LHCN-M2 (cell line): Measurements from ENCODE around the gene PRPF40B. TPM values are rescaled to one million over a fixed set of nuclear protein-coding genes. Genes with fewer than 3 reads are reported as not detected.
A peak's percentile ranks its signal among the peaks of the same experiment; 100 is the strongest.

Source experiments
- DNase-seq: peaks from one replicate; pipeline ENCODE4 v3.0.0-alpha.2; 2012; ENCODE audit warnings: low read depth
- total RNA-seq: library from RNA; depleted of rRNA; stranded (reverse); fragments of >200 nt; gene quantifications from 2 replicates; pipeline ENCODE4 v1.2.3, GENCODE V29; 2014; rRNA removed

PRPF40B gene
- total RNA-seq, 1 experiment from 2014 or later, result 11.3 TPM

DNA sequence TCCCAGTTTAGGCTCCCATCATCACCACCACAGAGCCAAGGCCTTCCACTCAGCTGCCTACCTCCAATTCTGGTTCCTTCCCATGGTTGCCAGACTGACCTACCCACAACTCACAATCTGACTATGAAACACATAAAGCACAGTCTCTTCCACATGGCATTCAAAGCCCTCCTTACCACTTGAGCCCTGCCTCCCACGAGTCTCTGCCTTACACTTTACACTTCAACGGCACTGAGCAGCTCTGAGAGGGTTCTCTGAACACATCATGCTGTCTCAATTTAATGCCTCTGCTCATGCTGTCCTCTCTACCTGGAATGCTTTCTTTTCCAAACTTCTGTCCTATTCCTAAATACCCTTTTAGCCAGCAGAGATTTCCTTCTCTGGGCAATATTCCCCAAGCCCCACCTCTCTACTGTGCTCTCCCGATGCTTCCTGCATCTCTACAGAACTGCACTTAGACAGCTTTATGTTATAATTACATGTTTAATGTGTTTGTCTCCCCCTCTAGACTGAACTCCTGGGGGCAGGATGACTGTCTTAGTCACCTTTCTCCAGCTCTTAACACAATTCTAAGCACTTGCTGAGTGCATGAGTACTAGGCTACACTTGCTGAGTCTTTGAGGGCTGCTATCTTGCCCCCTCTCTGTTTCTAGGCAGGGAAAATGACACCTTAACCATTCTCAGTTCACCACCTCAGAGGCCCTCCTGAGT is 60.4 kb downstream of the PRPF40B start:
- DNase-seq, result no peak

DNA sequence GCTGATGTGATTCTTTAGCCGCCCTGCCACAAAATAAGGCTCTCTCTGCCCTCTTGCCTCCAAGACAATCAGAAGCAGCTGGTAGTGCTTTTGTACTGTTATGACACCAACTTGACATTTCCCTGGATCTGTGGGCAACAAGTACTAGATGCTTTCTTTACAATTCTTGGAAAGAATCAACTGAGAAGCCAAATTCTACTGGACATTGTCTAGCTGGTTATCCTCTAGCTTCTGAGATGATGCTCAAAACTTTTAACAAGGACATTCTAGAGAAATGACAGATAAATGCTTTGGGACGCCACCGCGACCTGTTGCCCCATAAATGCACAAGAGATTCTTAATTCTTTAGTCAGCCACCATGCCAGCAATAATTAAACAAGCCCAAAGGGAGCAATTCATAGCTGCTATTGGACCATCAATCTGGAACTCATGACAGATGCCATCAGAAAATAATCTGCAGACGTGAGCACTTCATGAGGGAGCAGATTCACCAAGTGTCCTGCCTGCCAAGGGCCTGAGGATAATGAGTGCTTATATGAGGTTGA is 61.0 kb downstream of the PRPF40B start:
- DNase-seq, result no peak

DNA sequence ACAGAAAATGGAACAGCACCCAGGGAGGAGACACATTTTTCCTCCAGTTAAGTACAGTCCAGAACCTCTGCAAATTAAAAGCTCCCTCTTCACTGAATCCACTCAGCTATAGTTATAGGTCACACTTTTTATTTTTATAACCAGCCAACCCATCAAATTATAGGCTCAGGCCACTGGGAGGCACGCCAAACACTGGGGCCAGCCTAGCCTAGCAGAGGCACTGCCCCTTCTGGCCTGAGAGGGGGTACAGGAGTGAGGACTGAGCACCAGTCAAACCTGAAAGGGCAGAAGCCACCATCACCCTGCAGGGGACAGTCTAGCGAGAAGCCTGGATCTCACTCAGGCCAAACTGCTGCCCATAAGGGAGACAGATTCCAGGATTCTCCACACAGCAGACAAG is 64.6 kb downstream of the PRPF40B start:
- DNase-seq, result no peak

- DNase-seq, result no peak
Observed at GRCh38 chr12:49689237-49689636, 65.9 kb downstream of the PRPF40B start.

- no peak for DNase-seq
Observed at GRCh38 chr12:49689785-49690184, 66.4 kb downstream of the PRPF40B start.

GRCh38 chr12:49692851-49693250 is 69.5 kb downstream of the PRPF40B start:
- no peak for DNase-seq

- DNase-seq, result peak; percentile 34
Observed at GRCh38 chr12:49693931-49694444, 70.6 kb downstream of the PRPF40B start.

Other genes with a start within 250 kb of the PRPF40B start
- gene KCNH3, start 84.5 kb upstream of the PRPF40B start, total RNA-seq, result 0.11 TPM in 1 of 2 replicates, not detected in the other
- gene MCRS1, start 55.4 kb upstream of the PRPF40B start, total RNA-seq, result 62.6 and 67.3 TPM in 2 replicates
- gene FAM186B, start 17.9 kb upstream of the PRPF40B start, total RNA-seq, result 0.19 and 0.40 TPM in 2 replicates
- gene FMNL3, start 83.8 kb downstream of the PRPF40B start, total RNA-seq, result 35.5 and 36.5 TPM in 2 replicates
- gene TMBIM6, start 118.0 kb downstream of the PRPF40B start, total RNA-seq, result 413 and 429 TPM in 2 replicates
- 27.8 and 29.8 TPM in 2 replicates for gene NCKAP5L, start 204.9 kb downstream of the PRPF40B start, total RNA-seq
- 2.5 and 2.9 TPM in 2 replicates for gene BCDIN3D, start 219.5 kb downstream of the PRPF40B start, total RNA-seq